Measurements from ENCODE around the gene PTBP3. TPM values are rescaled to one million over a fixed set of nuclear protein-coding genes. Genes with fewer than 3 reads are reported as not detected.

Gene PTBP3
- total RNA-seq, 1 donor from 2014 or later, result 21.3 TPM

DNA sequence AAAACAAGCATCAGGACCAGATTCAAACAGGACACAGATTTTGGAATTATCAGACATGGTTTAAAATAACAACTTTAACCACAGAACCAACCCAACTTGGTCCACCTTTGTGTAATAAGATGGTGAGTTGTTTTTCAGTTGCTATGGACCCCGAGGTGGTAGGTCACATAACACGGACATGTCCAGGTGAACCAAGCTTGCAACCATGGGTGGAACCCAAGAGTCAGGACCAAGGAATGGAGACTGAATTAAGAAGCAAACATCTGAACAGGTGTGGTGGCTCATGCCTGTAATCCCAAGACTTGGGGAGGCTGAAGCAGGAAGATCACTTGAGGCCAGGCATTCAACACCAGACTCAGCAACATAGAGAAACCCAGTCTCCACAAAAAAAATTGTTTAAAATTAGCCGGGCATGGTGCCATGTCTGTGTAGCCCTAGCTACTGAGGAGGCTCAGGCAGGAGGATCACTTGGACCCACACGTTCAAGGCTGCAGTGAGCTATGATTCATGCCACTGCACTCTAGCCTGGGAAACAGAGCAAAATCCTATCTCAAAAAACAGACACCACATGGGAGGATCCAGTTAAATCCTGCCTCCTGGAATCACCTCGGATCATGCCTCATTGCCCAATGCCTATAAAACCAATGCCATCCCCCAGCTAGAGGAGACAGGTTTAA, 10.6 kb downstream of the PTBP3 start:
- TF ChIP-seq, protein P1, sequence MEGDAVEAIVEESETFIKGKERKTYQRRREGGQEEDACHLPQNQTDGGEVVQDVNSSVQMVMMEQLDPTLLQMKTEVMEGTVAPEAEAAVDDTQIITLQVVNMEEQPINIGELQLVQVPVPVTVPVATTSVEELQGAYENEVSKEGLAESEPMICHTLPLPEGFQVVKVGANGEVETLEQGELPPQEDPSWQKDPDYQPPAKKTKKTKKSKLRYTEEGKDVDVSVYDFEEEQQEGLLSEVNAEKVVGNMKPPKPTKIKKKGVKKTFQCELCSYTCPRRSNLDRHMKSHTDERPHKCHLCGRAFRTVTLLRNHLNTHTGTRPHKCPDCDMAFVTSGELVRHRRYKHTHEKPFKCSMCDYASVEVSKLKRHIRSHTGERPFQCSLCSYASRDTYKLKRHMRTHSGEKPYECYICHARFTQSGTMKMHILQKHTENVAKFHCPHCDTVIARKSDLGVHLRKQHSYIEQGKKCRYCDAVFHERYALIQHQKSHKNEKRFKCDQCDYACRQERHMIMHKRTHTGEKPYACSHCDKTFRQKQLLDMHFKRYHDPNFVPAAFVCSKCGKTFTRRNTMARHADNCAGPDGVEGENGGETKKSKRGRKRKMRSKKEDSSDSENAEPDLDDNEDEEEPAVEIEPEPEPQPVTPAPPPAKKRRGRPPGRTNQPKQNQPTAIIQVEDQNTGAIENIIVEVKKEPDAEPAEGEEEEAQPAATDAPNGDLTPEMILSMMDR (IDR thresholded peaks at IDR 0.05), result no peak
- no peaks in the 10 kb centered on the region for H3K36me3 ChIP-seq
- H3K4me3 ChIP-seq, result no peak overlapping the region
- H3K4me1 ChIP-seq, result no peaks in the 10 kb centered on the region
- no peaks in the 10 kb centered on the region for H3K27me3 ChIP-seq
- peaks cover 0 to 5% of the 10 kb centered on the region in 2 donors for H3K9me3 ChIP-seq
- H3K27ac ChIP-seq, result no peak overlapping the region
- intact Hi-C loops (cut with DNase I), result no loop called here
- DNase-seq (ENCODE audit: low spot score in 2 of 2), result no peak

DNA sequence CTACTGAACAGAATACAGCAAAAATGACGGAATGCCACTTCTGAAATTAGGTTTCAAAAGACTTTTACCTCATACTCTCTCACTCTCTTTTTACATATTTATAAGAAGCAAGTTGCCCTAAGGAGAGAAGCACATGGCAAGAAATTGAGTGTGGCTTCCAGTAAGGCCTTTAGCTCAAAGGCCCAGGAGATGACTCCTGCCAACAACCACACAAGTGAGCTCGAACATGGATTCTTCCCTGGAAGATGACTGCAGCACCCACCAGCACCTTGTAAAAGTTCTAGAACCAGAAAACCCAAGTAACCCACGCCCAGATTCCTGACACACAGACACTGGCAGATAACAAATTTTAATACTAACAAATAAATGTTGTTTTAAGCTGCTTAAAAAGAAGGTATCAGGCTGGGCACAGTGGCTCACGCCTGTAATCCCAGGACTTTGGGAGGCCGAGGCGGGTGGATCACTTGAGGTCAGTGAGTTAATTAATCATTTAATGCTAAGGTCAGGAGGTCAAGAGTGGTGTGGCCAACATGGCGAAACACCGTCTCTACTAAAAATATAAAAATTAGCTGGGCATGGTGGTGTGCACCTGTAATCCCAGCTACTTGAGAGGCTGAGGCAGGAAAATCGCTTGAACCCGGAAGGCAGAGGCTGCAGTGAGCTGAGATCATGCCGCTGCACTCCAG, 17.0 kb downstream of the PTBP3 start:
- TF ChIP-seq, protein P1 (IDR thresholded peaks at IDR 0.05), result no peak
- intact Hi-C loops (cut with DNase I), result no loop called here
- Histone ChIP-seq H3K9me3 (no peaks in the 10 kb centered on the region), H3K36me3 (no peaks in the 10 kb centered on the region), H3K27ac (no peak overlapping the region), H3K27me3 (no peaks in the 10 kb centered on the region), H3K4me3 (no peak overlapping the region), H3K4me1 (peaks cover 0 to 6% of the 10 kb centered on the region in 2 donors)
- no peak for DNase-seq (ENCODE audit: low spot score in 2 of 2)

- Histone ChIP-seq H3K27ac (no peak overlapping the region), H3K9me3 (no peaks in the 10 kb centered on the region), H3K27me3 (no peaks in the 10 kb centered on the region), H3K36me3 (no peaks in the 10 kb centered on the region), H3K4me1 (peaks cover 0 to 6% of the 10 kb centered on the region in 2 donors), H3K4me3 (no peak overlapping the region)
- TF ChIP-seq, protein P1 (IDR thresholded peaks at IDR 0.05), result no peak
- no peak for DNase-seq (ENCODE audit: low spot score in 2 of 2)
- intact Hi-C loops (cut with DNase I), result no loop called here
Observed at GRCh38 chr9:112315331-112316257, 17.8 kb downstream of the PTBP3 start.

- DNase-seq (ENCODE audit: low spot score in 2 of 2), result no peak
- TF ChIP-seq, protein P1 (IDR thresholded peaks at IDR 0.05), result no peak
- H3K4me3 ChIP-seq, result no peak overlapping the region
- no peaks in the 10 kb centered on the region for H3K9me3 ChIP-seq
- intact Hi-C loops (cut with DNase I), result no loop called here
- peaks cover 0 to 6% of the 10 kb centered on the region in 2 donors for H3K4me1 ChIP-seq
- H3K27ac ChIP-seq, result no peak overlapping the region
- no peaks in the 10 kb centered on the region for H3K27me3 ChIP-seq
- H3K36me3 ChIP-seq, result no peaks in the 10 kb centered on the region
Observed at GRCh38 chr9:112312139-112312538, 21.3 kb downstream of the PTBP3 start.

- intact Hi-C loops (cut with DNase I), result no loop called here
- no peak for DNase-seq (ENCODE audit: low spot score in 2 of 2)
- H3K36me3 ChIP-seq, result no peaks in the 10 kb centered on the region
- no peak overlapping the region for H3K4me3 ChIP-seq
- TF ChIP-seq, protein P1 (IDR thresholded peaks at IDR 0.05), result no peak
- no peaks in the 10 kb centered on the region for H3K27me3 ChIP-seq
- no peak overlapping the region for H3K27ac ChIP-seq
- no peaks in the 10 kb centered on the region for H3K9me3 ChIP-seq
- peaks cover 0 to 5% of the 10 kb centered on the region in 2 donors for H3K4me1 ChIP-seq
Observed at GRCh38 chr9:112311497-112311896, 21.9 kb downstream of the PTBP3 start.
